CD4-positive, alpha-beta T cell treated with Interleukin-4 for 1 hour (primary cell): ENCODE results near the gene SCAF8.
"Not testable (repeated sequence)": the region's sequence is repeated elsewhere in the genome, so short reads cannot be mapped to it uniquely, and the experiment has no call there.

Source experiments
- DNase-seq, 2 donors: peaks; one replicate each; pipeline ENCODE4 v3.0.0-alpha.2; 2020 to 2022

The SCAF8 gene

DNA sequence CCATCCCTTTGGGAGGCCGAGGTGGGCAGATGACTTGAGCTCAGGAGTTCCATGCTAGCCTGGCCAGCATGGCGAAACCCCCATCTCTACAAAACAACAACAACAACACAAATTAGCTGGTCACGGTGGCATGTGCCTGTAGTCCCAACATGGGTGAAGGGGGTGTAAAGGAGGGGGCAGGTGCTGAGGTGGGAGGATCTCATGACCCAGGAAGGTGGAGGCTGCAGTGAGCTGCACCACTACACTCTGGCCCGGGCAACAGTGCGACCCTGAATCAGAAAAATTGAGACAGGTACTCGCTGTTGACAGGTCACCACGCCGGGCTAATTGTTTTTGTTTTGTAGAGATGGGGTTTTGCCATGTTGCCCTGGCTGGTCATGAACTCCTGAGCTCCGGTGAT is 4.2 kb downstream of the SCAF8 start:
- no peak for DNase-seq

DNA sequence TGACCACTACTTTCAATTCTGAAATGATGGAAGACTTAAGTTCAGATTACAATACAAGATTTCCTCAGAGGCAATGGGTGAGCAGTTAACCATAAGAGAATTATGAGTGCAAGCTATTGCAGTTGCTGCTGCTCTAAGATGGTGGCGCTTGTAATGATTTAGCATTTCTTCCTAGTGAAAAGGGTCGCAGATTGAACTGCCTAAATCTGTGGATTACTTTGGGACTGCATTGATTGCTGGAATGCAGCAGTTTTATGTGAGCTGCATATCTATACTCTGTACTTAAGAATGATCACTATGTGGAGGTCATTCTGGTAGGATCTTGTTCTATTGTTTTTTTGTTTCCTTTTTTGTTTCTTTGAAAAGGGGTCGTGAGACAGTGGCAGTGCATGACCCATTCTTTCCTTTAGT is 5.3 kb downstream of the SCAF8 start:
- no peak for DNase-seq

DNA sequence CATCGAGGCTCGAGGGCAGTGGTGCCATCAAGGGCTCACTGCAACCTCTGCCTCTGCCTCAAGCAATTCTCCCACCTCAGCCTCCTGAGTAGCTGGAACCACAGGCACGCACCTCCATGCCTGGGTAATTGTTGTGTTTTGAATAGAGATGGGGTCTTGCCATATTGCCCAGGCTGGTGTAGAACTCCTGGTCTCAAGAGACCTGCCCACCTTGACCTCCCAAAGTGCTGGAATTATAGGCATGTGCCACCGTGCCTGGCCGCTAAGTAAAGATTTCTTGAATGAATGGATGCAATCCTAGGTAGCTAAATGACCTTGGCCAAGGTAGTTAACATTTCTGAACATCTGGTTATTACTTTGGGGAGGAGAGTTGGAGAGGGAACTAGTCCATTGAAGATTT is 7.4 kb downstream of the SCAF8 start:
- no peak for DNase-seq

DNA sequence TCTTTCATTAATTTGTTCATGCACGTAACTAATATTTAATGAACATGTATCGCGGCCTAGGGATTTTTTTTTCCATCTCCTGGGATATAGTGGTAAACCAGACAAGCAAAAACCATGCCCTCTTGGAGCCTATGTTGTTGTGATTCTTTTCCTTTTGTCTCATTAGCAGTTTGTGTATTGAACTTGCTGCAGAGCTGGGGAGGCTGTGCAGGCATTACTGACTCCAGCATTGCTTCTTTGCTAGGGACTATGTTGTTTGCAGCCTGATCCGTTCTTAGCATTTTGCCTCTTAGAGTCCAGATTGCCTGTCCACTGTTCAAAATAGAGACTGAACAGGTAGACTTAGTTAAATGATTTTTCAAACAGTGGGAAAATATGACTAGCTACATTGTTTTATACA is 9.7 kb downstream of the SCAF8 start:
- no peak for DNase-seq

DNA sequence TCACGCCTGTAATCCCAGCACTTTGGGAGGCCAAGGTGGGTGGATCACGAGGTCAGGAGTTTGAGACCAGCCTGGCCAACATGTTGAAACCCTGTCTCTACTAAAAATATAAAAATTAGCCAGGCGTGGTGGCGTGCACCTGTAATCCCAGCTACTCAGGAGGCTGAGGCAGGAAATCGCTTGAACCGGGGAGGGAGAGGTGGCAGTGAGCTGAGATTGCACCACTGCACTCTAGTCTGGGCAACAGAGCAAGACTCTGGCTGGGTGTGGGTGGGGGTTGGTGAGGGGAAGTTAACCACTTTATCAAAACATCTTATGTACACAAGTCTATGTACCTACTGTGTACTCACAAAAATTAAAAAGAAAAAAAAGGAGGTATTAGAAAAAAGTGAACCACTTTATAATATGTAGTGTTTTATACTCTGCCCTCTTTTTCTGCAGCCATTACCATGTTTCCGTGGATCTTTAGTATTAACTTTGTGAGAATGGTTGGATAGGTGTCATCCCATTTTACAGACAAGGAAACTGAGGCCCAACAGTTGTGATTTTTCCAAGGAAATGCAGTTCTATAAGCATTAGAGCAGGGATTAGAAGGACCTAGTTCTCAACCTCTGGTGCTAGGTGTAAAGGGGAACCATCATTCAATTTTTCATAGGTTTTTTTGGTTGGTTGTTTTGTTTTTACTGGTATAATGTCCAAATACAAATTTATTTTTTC is 11.0 kb downstream of the SCAF8 start:
- not testable (repeated sequence) for DNase-seq

DNA sequence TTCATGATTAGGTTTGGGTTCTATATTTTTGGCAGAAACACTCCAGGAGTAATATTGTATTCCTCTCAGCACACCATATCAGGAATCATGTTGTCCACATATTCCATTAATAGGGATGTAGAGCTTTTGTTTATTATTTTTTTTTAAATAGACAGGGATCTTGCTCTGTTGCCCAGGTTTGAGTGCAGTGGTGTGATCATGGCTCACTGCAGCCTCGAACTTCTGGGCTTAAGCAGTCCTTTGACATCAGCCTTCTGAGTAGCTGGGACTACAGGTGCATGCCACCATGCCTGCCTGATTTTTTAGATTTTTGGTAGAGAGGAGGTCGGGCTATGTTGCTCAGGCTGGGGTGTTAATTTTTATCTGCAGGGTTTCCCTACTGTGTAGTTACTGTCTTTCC is 12.0 kb downstream of the SCAF8 start:
- DNase-seq = no peak

DNA sequence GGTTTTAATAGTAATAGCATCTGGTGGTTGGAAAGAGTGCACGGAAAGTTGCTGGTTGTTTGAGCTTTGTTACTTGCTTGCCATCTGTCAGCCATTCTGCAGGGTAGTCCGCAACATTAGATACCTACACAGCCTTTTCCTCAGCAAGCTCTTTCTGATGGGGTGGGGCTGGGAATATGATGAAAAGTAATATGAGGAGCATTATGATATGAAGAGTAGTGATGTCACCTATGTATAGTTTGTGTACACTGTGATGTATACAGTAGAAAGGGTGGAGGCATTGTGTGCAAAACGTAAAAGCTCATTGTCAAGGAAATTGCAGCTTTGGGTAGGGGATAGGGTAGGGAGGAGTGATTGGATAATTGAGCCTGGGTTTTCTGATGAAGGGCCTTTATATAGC is 16.1 kb downstream of the SCAF8 start:
- DNase-seq = no peak

DNA sequence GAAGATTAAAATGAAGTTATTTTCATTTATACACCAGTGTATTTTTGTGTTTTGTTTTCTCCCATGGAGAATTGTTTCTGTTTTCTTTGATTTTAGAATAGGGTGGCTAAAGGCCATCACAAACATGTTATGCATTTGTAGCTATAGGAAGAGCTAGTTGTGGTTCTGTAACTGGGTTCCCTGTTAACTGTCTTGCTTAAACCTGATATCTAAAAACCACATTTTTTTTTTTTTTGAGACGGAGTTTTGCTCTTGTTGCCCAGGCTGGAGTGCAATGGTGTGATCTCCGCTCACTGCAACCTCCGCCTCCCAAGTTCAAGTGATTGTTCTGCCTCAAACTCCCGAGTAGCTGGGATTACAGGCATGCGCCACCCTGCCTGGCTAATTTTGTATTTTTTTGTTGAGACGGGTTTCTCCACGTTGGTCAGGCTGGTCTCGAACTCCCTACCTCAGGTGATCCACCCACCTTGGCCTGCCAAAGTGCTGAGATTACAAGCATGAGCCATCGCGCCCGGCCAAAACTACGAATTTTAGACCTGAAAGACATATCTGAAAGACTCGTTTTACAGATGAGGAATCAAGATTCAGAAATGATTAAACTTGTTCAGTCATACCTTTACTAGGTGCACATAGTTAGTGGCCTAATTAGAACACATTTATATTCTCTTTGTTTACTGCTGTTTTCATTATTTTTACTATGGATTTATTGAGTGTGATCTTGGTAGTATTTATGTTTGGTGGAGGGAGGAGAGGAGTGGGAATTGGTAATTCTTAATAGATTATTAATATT is 18.0 kb downstream of the SCAF8 start:
- DNase-seq = no peak

DNA sequence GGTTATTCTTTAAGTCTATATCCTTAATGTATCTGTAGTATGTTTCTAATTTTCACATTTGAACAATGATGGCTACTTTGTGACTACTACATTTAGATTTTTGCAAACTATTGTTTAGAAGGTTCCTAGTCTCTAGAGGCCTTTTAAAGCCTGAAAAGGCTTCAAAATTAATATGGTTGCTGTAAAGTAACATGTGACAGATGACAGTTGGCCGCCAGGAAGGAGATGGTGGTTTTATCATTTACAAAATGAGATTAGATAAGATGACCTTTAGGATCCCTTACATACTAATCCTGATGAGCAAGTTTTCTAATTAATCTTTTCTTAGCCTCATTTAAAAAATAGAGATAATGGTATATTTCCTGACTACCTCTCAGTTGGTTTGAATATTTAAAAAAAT is 18.8 kb downstream of the SCAF8 start:
- no peak for DNase-seq

DNA sequence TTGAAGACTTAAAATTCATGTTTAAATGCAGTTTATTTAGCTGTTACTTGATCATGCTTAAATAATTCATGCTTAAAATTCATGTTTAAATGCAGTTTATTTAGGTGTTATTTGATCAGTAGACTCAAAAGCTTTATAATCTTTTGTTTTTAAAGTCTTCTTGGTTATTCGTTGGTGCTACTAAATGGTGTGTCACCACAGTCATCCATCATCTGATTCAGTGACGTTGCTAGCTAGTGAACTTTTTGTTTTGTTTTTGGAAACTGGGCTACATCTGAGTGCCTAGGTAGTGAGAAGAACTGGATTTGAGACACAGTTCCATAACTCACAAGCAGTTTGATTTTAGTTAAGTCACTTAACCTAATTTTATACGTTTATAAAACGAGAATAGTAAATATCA is 20.9 kb downstream of the SCAF8 start:
- no peak for DNase-seq

DNA sequence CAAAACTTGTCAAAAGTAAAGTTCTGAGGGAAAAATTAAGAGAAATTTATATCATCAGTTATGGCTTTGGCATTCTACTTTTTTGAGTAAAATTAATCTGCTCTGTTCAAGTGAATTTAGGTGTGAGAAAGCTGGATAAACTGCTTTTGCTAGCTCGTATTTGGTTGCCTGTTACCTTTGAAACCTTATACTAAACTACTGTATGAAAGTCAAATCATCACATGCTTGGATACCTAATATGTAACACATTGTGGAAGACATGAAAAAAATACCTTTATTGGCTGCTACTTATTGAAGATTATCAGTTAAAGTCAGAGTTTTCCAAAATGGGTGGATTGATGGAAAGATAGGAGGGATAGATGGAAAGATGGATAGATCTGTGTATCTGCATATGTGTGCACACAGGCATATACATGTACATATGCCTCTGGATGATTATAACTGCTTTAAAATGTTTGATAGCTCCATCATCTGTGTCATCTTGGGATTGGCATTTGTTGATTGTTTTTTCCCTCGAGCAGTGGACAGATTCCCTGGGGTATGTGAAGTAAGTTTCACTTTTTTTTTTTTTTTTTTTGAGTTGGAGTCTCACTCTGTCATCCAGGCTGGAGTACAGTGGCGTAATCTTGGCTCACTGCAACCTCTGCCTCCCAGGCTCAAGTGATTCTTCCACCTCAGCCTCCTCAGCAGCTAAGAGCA is 24.3 kb downstream of the SCAF8 start:
- DNase-seq = no peak

DNA sequence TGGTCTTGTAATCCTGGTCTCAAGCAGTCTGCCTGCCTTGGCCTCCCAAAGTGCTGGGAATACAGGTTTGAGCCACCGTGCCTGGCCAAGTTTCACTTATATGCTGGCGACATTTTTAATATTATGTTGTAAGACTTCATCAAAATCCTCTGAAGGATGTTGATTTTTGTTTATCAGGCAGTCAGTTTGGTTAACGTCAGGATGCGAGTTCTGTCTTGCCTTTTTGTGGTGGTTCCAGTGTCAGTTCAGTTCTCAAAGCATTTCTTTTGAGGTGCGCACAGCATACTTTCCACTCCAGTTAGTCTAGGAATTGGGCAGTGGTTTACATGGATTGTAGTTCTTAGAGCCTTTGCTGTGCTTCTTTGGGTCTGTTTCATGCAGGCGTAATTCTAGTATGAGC is 24.9 kb downstream of the SCAF8 start:
- no peak for DNase-seq

DNA sequence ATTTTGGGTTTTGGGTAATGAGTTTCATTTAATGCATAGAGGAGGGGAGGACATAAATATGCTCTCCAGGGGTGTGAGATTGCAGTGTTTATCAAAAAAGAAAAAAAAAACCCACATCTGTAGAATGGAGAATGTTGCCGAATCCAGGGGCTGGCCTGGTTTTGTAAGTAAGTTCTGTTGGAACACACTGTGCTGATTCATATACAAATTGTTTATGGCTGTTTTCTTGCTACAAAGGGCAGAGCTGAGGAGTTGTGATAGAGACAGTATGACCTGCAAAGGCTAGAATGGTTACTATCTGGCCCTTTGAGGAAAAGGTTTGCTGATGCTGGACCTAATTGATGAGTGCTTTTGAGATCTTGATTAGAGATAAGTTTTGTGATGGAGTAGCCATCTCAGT is 30.4 kb downstream of the SCAF8 start:
- no peak for DNase-seq

DNA sequence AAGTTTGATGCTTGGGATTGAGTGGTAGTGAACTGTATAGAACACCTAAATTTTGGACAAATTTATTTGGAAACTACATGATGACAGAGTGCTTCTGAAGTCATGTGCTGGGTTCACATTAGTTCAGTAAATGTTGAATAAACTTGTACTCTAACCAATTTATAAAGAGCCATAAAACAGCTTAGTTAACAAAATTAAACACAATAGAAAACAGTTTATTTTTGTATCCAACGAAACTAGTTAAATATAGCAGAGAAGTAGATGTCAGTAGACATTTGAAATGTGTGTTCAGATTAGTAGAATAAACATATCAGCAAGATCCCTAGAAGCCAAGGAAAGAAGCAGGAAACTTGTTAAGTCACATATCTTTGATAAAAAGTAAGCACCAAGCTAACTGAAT is 32.1 kb downstream of the SCAF8 start:
- no peak for DNase-seq

DNA sequence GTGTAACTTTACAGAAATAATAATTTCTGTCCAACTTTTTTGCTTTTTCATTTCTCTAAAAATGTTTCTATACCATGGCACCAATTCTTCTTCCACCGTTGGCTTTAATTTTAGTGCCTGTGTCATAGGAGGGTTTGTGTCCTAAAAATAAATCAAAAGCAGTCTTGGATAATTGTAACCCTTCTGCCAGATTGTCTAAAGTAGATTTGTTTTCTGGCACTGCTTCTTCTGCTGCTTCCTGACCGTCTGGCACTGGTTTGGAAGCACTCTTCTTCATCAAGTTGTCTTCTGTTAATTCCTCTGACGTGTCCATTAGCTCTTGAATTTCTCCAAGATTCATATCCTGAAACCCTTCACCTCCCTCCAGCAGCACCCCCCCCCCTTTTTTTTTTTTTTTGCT is 33.1 kb downstream of the SCAF8 start:
- DNase-seq = no peak

DNA sequence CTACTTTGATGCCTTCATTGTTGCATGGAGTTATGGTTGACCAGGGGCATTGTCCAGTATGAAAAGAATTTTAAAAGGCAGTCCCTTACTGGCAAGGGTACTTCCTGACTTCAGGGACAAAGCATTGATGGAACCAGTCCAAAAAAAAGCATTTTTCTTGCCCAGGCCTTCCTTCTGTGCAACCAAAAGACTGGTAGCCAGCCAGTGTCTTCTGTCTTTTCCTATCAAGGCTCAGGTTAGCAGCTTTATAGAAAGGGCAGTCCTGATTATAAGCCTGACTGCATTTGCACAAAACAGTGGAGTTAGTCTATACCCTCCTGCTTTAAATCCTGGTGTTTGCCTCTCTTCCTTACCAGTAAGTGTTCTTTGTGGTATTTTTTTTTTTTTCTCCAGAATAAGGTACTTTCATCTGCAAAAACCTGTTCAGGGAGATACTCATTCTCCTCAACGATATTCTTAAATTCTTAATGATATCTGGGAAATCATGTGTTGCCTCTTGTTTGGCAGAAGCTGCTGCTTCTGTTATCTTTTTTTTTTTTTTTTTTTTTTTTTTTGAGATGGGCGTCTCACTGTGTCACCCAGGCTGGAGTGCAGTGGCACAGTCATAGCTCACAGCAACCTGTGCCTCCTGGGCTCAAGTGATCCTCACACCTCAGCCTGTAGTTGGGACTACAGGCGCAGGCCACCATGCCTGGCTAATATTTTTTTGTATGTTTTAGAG is 33.9 kb downstream of the SCAF8 start:
- no peak for DNase-seq

DNA sequence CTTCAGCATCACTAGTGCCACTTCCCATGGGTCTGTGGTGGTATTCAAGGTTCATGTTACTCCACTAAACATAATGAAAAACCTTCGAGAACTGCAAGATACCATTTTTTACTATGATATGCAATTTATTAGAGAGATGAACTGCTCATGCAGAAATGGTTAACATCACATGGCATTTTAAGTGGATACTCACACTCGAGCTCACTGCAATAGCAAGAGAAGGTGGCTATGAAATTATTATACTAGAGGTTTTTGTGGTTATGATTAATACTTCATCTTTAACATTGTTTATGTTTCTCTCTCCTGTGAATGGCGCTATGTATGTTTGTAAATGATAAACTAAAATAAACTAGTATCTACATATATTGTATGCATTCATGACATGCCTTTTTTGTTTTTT is 35.1 kb downstream of the SCAF8 start:
- no peak for DNase-seq

DNA sequence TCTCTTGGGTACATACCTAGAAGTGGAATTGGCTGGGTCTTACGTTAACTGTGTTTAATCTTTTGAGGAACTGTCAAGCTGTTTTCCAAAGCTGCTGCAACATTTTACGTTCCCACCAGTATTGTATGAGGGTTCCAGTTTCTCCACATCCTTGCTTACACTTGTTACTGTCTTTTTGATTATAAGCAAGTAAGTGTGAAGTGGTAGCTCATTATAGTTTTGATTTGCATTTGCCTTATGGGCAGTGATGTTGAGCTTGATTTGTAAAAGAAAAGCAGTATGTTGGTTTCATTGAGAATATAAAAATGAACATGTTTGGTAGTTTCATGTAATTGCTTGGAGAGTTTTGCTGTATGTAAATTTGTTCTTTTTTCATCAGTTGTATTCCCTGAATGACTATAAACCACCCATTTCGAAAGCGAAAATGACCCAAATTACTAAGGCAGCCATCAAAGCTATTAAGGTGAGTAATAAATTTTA is 40.4 kb downstream of the SCAF8 start:
- DNase-seq = peak in 1 of 2 donors; percentile 30

DNA sequence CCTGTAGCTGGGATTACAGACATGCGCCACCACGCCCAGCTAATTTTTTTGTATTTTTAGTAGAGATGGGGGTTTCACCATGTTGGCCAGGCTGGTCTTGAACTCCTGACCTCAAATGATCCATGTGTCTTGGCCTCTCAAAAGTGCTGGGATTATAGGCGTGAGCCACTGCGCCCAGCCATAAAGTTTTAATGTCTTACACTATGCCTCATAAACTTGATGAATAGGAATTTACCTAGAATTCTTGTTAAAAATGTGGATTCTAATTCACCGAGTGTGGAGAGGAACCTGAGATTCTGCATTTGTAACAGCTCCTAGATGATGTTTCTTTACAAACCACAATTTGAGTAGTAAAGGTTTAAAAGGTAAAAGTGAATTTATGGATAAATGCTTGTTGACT is 45.9 kb downstream of the SCAF8 start:
- not testable (repeated sequence) for DNase-seq

DNA sequence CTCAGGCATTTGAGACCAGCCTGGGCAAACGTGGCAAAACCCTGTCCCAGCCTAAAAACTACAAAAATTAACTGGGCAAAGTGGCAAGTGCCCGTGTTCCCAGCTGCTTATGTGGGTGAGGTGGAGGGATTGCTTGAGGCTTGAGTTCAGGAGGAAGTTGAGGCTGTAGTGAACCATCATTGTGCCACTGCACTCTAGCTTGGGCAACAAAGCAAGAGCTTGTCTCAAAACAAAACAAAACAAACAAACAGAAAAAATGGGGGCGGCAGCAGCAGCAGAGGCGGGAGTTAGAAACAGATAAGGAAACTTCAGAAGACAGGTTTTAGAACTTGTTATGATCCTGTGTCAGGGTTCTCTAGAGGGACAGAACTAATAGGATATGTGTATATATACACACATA is 49.0 kb downstream of the SCAF8 start:
- DNase-seq = no peak

DNA sequence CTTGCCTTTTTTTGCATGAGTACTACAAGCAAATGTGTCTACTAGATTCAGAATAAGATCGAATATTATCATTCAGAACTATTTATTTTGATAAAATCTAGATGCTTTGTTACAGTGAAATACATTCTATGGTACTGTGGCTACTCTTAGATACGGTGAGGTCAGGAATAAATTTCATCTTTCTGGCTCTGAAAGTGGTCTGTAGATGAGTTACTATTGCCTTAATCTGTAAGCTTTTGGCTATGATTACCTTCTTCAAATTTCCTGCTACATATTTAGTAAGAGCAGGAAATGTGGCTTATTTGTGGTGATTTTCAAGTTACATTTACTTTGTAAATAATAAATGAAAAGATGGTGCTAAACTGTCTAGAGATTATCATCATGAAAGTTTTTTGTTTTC is 50.0 kb downstream of the SCAF8 start:
- no peak for DNase-seq

DNA sequence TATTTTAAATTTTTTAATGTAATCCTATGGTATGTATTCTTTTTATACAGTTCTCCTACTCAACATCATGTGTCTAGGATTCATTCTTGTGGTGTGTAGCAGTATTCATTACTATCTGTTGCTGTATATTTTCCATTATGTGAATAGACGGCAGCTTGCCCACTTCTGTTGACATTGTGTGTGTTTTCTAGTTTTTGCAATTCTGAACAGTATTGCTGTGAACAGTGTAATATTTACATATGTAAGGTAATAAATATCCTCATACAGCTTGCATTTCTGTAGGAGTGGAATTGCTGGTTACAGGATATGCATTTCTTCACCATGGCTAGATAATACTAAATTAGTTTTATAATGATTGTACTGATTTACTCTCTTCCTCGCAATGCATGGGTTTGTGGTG is 51.9 kb downstream of the SCAF8 start:
- no peak for DNase-seq
